Osteoblast (primary cell): ENCODE data around the gene GNL1. TPM values are rescaled to one million over a fixed set of nuclear protein-coding genes. Genes with fewer than 3 reads are reported as not detected.

ENCODE experiments used
- DNase-seq: peaks from one replicate; pipeline ENCODE4 v3.0.0; 2011; ENCODE audit warnings: low spot score, mixed read lengths; ENCODE audit not compliant: insufficient read length; ENCODE audit errors: missing footprints
- H2AFZ ChIP-seq: 2 replicates; pipeline ENCODE4 v1.6.0; 2011; ENCODE audit warnings: mild to moderate bottlenecking, low read length
- H3K27ac ChIP-seq: 2 replicates; pipeline ENCODE4 v1.5.1; 2011; ENCODE audit warnings: mild to moderate bottlenecking, low read depth, low read length, moderate library complexity
- H3K27me3 ChIP-seq: 2 replicates; pipeline ENCODE4 v1.6.0; 2012; ENCODE audit warnings: mild to moderate bottlenecking, control low read depth, inconsistent platforms, low read length, moderate library complexity; ENCODE audit not compliant: insufficient read depth
- H3K36me3 ChIP-seq: 2 replicates; pipeline ENCODE4 v1.5.1; 2011; ENCODE audit warnings: mild to moderate bottlenecking, low read length, control low read depth, moderate library complexity; ENCODE audit not compliant: insufficient read depth
- H3K4me1 ChIP-seq: 2 replicates; pipeline ENCODE4 v1.5.1; 2011; ENCODE audit warnings: mild to moderate bottlenecking, low read length, control low read depth, moderate library complexity; ENCODE audit not compliant: insufficient read depth
- H3K4me2 ChIP-seq: 2 replicates; pipeline ENCODE4 v1.6.0; 2011; ENCODE audit warnings: mild to moderate bottlenecking, low read length; ENCODE audit not compliant: insufficient read depth
- H3K4me3 ChIP-seq: fragments of 200-600 bp; sonication (generic); 3 replicates; pipeline ENCODE4 v1.5.1; 2012; ENCODE audit warnings: mild to moderate bottlenecking, low read length, inconsistent platforms; ENCODE audit not compliant: insufficient read depth
- H3K79me2 ChIP-seq: 2 replicates; pipeline ENCODE4 v1.6.0; 2012; ENCODE audit warnings: mild to moderate bottlenecking, low read length, control low read depth, inconsistent platforms; ENCODE audit not compliant: insufficient read depth
- H3K9me3 ChIP-seq: 2 replicates; pipeline ENCODE4 v1.5.1; 2011; ENCODE audit warnings: low read depth, low read length, control low read depth
- H4K20me1 ChIP-seq: 2 replicates; pipeline ENCODE4 v1.6.0; 2012; ENCODE audit warnings: mild to moderate bottlenecking, low read length, control low read depth; ENCODE audit not compliant: insufficient read depth
- CTCF ChIP-seq: IDR thresholded peaks from 2 replicates; pipeline ENCODE4 v1.5.1; 2011; ENCODE audit warnings: mild to moderate bottlenecking, low read depth, low read length, moderate library complexity; ENCODE audit errors: extremely low read depth
- total RNA-seq: library from RNA; depleted of rRNA; stranded (reverse); fragments of >200 nt; gene quantifications from 2 replicates; pipeline ENCODE4 v1.2.3, GENCODE V29; 2012

Gene GNL1
- total RNA-seq, 1 donor = 56.5 TPM

DNA sequence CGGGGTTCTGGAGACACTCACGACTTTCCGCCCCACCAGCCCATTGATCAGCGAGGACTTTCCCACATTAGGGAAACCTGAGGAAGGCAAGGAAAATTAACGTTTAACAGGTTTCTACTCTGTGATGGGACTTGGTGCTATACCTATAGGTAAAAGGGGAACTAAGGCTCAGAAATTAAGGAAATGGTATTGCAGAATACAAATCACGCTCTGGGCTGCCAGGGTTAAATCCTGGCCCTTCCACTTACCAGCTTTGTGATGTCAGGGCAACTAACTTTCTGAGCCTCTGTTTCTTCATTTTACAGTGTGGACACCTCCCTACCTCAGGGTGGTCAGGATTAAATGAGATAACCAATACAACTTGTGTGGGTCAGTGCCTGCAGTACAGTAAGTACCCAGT lies 8.8 kb downstream of the GNL1 start:
- H3K79me2 ChIP-seq = no peaks in the 10 kb centered on the region
- no peak overlapping the region for H3K4me3 ChIP-seq
- no peak overlapping the region for H3K4me2 ChIP-seq
- no peak for TF ChIP-seq CTCF
- H3K27me3 ChIP-seq = no peaks in the 10 kb centered on the region
- H2AFZ ChIP-seq = no peak overlapping the region
- peaks cover 4% of the 10 kb centered on the region for H3K4me1 ChIP-seq
- H4K20me1 ChIP-seq = no peaks in the 10 kb centered on the region
- peaks cover 42% of the 10 kb centered on the region for H3K36me3 ChIP-seq
- no peak overlapping the region for H3K27ac ChIP-seq
- no peaks in the 10 kb centered on the region for H3K9me3 ChIP-seq
- DNase-seq = no peak

- no peaks in the 10 kb centered on the region for H3K9me3 ChIP-seq
- no peak overlapping the region for H3K4me3 ChIP-seq
- H2AFZ ChIP-seq = no peak overlapping the region
- no peak overlapping the region for H3K4me2 ChIP-seq
- H4K20me1 ChIP-seq = no peaks in the 10 kb centered on the region
- peak; percentile 72 for TF ChIP-seq CTCF
- no peaks in the 10 kb centered on the region for H3K27me3 ChIP-seq
- peaks cover 4% of the 10 kb centered on the region for H3K4me1 ChIP-seq
- H3K27ac ChIP-seq = no peak overlapping the region
- H3K79me2 ChIP-seq = no peaks in the 10 kb centered on the region
- peaks cover 21% of the 10 kb centered on the region for H3K36me3 ChIP-seq
- DNase-seq = peak; percentile 81
Observed at GRCh38 chr6:30544666-30545272, 11.5 kb downstream of the GNL1 start.

DNA sequence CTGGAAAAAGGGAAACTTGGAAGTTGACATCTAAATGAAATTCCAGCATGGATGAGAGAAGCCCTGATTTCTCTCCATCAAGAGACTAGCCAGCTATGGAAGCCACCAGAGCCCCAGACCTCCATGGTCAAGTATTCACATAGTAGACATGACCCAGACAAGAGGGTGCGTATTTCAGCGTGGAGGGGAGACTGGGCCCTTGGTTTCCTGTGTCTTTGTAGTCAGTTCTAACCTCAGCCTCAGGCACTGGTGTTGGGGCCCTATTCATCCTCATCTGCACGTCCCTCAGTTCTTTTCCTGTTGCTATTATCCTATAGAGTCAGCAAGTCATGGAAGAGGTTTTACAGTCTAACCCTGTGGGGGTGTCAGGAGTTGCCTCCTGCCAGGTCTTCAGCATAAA lies 12.5 kb downstream of the GNL1 start:
- no peak overlapping the region for H3K4me2 ChIP-seq
- no peaks in the 10 kb centered on the region for H4K20me1 ChIP-seq
- H3K9me3 ChIP-seq = no peaks in the 10 kb centered on the region
- H3K27me3 ChIP-seq = no peaks in the 10 kb centered on the region
- no peak for DNase-seq
- peaks cover 4% of the 10 kb centered on the region for H3K4me1 ChIP-seq
- no peak overlapping the region for H2AFZ ChIP-seq
- H3K79me2 ChIP-seq = no peaks in the 10 kb centered on the region
- no peak overlapping the region for H3K27ac ChIP-seq
- peaks cover 17% of the 10 kb centered on the region for H3K36me3 ChIP-seq
- H3K4me3 ChIP-seq = no peak overlapping the region
- TF ChIP-seq CTCF = no peak

DNA sequence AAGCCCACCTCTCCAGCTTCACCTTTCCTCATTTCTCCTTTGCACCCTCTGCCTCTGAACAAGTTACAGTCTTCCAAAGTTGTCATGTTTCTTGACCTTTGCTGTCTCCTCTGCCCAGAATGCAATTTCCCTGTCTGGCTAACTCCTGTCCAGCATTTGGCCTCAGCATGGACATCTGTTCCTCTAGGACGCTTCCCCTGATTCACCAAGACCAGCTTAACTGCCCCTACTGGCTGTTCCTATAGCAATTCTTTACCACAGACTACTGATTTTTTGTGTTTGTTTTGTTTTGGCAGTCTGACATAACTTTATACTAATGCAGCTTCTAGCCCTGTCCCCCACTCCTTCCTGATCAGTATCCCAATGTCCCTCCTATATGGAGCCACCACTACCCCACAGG lies 13.4 kb downstream of the GNL1 start:
- H3K36me3 ChIP-seq = peaks cover 14% of the 10 kb centered on the region
- H3K4me1 ChIP-seq = peaks cover 4% of the 10 kb centered on the region
- DNase-seq = no peak
- H3K27ac ChIP-seq = no peak overlapping the region
- H3K27me3 ChIP-seq = no peaks in the 10 kb centered on the region
- TF ChIP-seq CTCF = peak; percentile 23
- H3K4me3 ChIP-seq = no peak overlapping the region
- no peaks in the 10 kb centered on the region for H3K79me2 ChIP-seq
- H3K9me3 ChIP-seq = no peaks in the 10 kb centered on the region
- no peak overlapping the region for H2AFZ ChIP-seq
- H4K20me1 ChIP-seq = no peaks in the 10 kb centered on the region
- H3K4me2 ChIP-seq = no peak overlapping the region
